ENCODE results near the gene PLEKHB2.
A peak's percentile ranks its signal among the peaks of the same experiment; 100 is the strongest.
"Not testable (repeated sequence)": the region's sequence is repeated elsewhere in the genome, so short reads cannot be mapped to it uniquely, and the experiment has no call there.

The PLEKHB2 gene

DNA sequence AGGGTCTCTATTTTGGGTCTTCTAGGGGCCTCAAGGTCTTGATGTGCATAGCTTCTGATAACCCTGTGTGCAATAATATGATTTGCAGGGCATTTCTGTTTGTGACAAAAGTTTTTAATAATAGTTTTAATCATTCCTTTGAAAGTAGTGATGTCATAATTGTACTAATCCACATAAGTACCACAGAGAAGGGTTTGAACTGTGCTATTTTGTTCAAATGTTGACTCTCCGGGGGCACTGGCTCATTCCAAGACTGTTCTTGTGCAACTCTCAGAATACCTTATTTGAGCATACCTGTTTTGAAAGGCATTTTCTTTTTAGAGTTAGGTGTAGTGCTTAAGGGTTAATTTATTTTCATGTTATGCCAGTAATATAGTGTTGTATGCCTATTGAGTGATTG lies 41.6 kb downstream of the PLEKHB2 start:
- no peak for DNase-seq

DNA sequence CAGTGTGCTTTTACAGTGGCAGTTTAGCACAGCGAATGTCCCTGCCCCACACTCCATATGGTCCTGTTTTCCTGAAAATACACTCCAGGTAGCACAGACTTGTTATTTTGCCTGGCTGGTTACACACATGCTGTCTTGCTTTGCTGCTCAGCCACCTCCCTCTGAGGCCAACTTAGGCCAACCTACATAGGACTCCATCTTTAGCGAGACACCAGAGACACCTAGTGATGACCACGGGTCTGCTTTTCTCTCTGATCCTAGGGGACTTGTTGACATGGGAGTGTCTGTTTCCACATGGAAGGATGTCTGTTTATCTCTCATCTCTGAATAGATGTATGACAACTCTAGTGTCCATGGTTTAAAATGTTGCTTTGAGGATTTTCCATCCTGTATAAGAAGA lies 43.3 kb downstream of the PLEKHB2 start:
- no peak for DNase-seq

GRCh38 chr2:131150109-131150508 lies 45.0 kb downstream of the PLEKHB2 start:
- DNase-seq: not testable (repeated sequence)

GRCh38 chr2:131151398-131151797 lies 46.3 kb downstream of the PLEKHB2 start:
- DNase-seq: no peak

DNA sequence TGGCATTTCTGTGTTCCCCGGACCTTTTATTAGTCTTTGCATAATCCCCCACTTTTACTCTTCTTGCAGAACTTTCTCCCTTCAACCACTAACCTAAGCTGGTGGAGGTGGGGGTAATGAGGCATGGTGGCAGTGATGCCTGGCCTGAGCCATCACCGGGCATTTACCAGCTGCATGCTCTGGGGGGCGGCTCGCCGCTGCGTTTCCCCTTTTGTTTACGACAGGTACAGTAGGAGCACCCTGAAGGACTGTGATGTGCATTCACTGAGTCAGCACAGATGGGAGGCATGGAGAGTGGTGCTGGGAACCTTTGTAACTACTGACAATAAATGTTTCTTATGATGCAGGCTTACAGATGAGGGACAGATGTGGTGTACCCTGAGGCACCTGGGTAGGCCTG lies 46.9 kb downstream of the PLEKHB2 start:
- peak; percentile 22 for DNase-seq

GRCh38 chr2:131153529-131153928 lies 48.4 kb downstream of the PLEKHB2 start:
- no peak for DNase-seq

GRCh38 chr2:131154071-131154531 lies 49.0 kb downstream of the PLEKHB2 start:
- DNase-seq: peak; percentile 77

- DNase-seq: no peak
Observed at GRCh38 chr2:131154647-131155046, 49.5 kb downstream of the PLEKHB2 start.

GRCh38 chr2:131155208-131155855 lies 50.2 kb downstream of the PLEKHB2 start:
- DNase-seq: no peak

DNA sequence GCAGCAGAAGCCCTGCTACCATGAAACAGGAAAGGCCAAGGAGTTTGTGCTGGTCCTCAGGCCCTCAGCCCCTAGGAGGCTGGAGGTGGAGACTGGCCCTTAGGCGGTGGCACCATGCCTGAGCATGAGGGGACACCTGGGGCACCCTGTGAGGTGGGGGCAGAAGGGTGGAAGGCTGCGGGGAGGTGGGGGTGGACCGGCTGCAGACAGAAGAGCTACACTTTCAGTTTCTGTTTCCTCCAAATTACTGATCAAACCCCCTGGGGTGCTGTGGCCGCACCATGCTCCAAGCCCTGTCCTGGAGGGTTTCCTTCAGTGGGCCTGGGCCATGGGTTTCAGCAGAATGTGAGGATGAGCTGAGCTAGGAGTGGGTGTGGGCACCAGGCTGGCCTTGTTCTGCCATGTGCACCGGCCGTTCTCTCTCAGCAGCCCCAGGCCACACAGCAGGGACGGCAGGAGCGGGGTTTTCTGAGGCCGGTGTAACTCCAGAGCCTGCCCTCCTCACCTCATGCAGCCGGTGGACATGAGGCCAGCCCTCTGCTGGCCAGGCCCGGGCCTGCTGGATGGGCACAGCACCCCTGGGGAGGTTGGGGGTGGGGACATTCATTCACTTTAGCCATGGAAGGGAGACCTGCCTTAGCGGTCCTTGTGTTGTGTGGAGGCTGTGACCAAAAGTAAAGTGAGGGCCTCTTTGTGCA lies 51.5 kb downstream of the PLEKHB2 start:
- DNase-seq: peak; percentile 65

- not testable (repeated sequence) for DNase-seq
Observed at GRCh38 chr2:131165562-131165961, 60.4 kb downstream of the PLEKHB2 start.

- DNase-seq: no peak
Observed at GRCh38 chr2:131168538-131168937, 63.4 kb downstream of the PLEKHB2 start.

- DNase-seq: not testable (repeated sequence)
Observed at GRCh38 chr2:131178050-131178449, 72.9 kb downstream of the PLEKHB2 start.

GRCh38 chr2:131178721-131179418 lies 73.7 kb downstream of the PLEKHB2 start:
- not testable (repeated sequence) for DNase-seq

- not testable (repeated sequence) for DNase-seq
Observed at GRCh38 chr2:131181451-131181850, 76.3 kb downstream of the PLEKHB2 start.

GRCh38 chr2:131193421-131193820 lies 88.3 kb downstream of the PLEKHB2 start:
- not testable (repeated sequence) for DNase-seq

- not testable (repeated sequence) for DNase-seq
Observed at GRCh38 chr2:131196186-131196585, 91.0 kb downstream of the PLEKHB2 start.
